Esophagus muscularis mucosa (tissue), 4 donors: ENCODE results near the gene ZG16.

Experiments used
- EP300 ChIP-seq: sonication (generic); formaldehyde crosslinking; IDR thresholded peaks from one replicate; pipeline ENCODE4 v1.6.1; 2017; ENCODE audit warnings: antibody characterized with exemption
- POLR2A ChIP-seq: fragments of 450-650 bp; IDR thresholded peaks from one replicate; pipeline ENCODE4 v1.6.1; 2017; ENCODE audit warnings: antibody characterized with exemption, moderate library complexity, mild to moderate bottlenecking, low read depth
- POLR2AphosphoS5 ChIP-seq, 2 donors: sonication (generic); formaldehyde crosslinking; IDR thresholded peaks; one replicate each; pipeline ENCODE4 v1.6.1; 2017; ENCODE audit warnings: antibody characterized with exemption in 2 of 2
- TF ChIP-seq, protein P1 (sequence below), 3 experiments: fragments of 200-600 bp in 2 of 3; fragments of 450-650 bp in 1 of 3; sonication (generic) in 2 of 3; IDR thresholded peaks; one replicate each; pipeline ENCODE4 v1.5.1; 2017 to 2019; ENCODE audit warnings: antibody characterized with exemption in 3 of 3, mild to moderate bottlenecking in 2 of 3, moderate library complexity in 1 of 3

DNA sequence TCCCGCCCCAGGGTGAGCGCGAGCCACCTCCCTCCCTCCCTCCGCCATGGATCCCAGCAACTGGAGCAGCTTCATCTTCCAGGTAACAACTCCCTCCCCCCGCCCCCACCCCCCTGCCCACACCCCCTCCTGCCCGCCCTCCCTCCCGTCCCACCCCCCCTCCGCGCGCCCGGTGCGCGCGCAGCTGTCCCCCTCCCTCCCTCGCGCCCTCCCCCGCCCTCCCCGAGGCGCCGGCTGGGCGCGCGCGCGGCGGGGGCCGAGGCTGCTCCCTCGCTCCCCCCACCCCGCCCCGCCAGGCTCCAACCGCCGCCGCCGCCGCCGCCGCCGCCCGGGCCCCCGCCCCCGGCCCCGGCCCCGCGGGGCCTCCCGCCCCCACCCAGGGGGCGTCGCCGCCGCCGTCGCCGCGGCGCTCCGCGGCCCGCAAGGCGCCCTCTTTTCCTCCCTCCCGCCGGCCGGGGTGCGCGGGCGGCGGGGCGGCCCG lies 28.1 kb downstream of the ZG16 start, which contains the start of gene MAZ:
- TF ChIP-seq, protein P1, sequence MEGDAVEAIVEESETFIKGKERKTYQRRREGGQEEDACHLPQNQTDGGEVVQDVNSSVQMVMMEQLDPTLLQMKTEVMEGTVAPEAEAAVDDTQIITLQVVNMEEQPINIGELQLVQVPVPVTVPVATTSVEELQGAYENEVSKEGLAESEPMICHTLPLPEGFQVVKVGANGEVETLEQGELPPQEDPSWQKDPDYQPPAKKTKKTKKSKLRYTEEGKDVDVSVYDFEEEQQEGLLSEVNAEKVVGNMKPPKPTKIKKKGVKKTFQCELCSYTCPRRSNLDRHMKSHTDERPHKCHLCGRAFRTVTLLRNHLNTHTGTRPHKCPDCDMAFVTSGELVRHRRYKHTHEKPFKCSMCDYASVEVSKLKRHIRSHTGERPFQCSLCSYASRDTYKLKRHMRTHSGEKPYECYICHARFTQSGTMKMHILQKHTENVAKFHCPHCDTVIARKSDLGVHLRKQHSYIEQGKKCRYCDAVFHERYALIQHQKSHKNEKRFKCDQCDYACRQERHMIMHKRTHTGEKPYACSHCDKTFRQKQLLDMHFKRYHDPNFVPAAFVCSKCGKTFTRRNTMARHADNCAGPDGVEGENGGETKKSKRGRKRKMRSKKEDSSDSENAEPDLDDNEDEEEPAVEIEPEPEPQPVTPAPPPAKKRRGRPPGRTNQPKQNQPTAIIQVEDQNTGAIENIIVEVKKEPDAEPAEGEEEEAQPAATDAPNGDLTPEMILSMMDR (IDR thresholded peaks at IDR 0.05) = no peak
- TF ChIP-seq POLR2AphosphoS5 (IDR thresholded peaks at IDR 0.05) = no peak
- TF ChIP-seq POLR2A = no peak
- no peak for TF ChIP-seq EP300
